Vagina (tissue), 2 donors: ENCODE measurements around the gene CSF1R.

Experiments used
- POLR2A ChIP-seq, 2 donors: fragments of 450-650 bp; IDR thresholded peaks; one replicate each; pipeline ENCODE4 v1.6.1; 2017; ENCODE audit warnings: antibody characterized with exemption in 2 of 2, mild to moderate bottlenecking in 2 of 2, moderate library complexity in 2 of 2
- TF ChIP-seq, protein P1 (sequence below), 3 experiments: fragments of 450-650 bp in 2 of 3; fragments of 200-600 bp in 1 of 3; sonication (generic) in 1 of 3; IDR thresholded peaks; one replicate each; pipeline ENCODE4 v1.5.1; 2017 to 2019; ENCODE audit warnings: antibody characterized with exemption in 3 of 3, mild to moderate bottlenecking in 2 of 3, moderate library complexity in 2 of 3

- TF ChIP-seq, protein P1, sequence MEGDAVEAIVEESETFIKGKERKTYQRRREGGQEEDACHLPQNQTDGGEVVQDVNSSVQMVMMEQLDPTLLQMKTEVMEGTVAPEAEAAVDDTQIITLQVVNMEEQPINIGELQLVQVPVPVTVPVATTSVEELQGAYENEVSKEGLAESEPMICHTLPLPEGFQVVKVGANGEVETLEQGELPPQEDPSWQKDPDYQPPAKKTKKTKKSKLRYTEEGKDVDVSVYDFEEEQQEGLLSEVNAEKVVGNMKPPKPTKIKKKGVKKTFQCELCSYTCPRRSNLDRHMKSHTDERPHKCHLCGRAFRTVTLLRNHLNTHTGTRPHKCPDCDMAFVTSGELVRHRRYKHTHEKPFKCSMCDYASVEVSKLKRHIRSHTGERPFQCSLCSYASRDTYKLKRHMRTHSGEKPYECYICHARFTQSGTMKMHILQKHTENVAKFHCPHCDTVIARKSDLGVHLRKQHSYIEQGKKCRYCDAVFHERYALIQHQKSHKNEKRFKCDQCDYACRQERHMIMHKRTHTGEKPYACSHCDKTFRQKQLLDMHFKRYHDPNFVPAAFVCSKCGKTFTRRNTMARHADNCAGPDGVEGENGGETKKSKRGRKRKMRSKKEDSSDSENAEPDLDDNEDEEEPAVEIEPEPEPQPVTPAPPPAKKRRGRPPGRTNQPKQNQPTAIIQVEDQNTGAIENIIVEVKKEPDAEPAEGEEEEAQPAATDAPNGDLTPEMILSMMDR (IDR thresholded peaks at IDR 0.05), result no peak
- TF ChIP-seq POLR2A (IDR thresholded peaks at IDR 0.05), result no peak
These were observed 47.3 kb upstream of the CSF1R start for GRCh38 chr5:150133581-150134197.
